Measurements from ENCODE around the gene SMAD2.

Gene SMAD2

GRCh38 chr18:47909484-47909883 is 21.0 kb downstream of the SMAD2 start:
- H3K9ac ChIP-seq (ENCODE audit: low read depth, low read length) = no peak overlapping the region
- H3K4me2 ChIP-seq (ENCODE audit: low read length) = no peak overlapping the region
- H3K9me3 ChIP-seq (replicated peaks; ENCODE audit: low read length) = peaks cover 4% of the 10 kb centered on the region
- no peaks in the 10 kb centered on the region for H3K27me3 ChIP-seq (ENCODE audit: control insufficient read depth, insufficient read depth, low read length)
- no peak overlapping the region for H3K4me3 ChIP-seq (ENCODE audit: low read length)
- peaks cover 3% of the 10 kb centered on the region for H3K4me1 ChIP-seq (ENCODE audit: control insufficient read depth, insufficient read depth, low read length)
- H3K36me3 ChIP-seq (ENCODE audit: insufficient read depth, low read length) = no peaks in the 10 kb centered on the region

- H3K36me3 ChIP-seq (ENCODE audit: insufficient read depth, low read length) = no peaks in the 10 kb centered on the region
- no peak overlapping the region for H3K4me3 ChIP-seq (ENCODE audit: low read length)
- H3K9me3 ChIP-seq (replicated peaks; ENCODE audit: low read length) = peaks cover 4% of the 10 kb centered on the region
- no peaks in the 10 kb centered on the region for H3K27me3 ChIP-seq (ENCODE audit: control insufficient read depth, insufficient read depth, low read length)
- H3K9ac ChIP-seq (ENCODE audit: low read depth, low read length) = no peak overlapping the region
- no peak overlapping the region for H3K4me2 ChIP-seq (ENCODE audit: low read length)
- peaks cover 3% of the 10 kb centered on the region for H3K4me1 ChIP-seq (ENCODE audit: control insufficient read depth, insufficient read depth, low read length)
These were observed 21.9 kb downstream of the SMAD2 start for GRCh38 chr18:47908592-47908991.

- Histone ChIP-seq H3K9ac (ENCODE audit: low read depth, low read length) (no peak overlapping the region), H3K27me3 (ENCODE audit: control insufficient read depth, insufficient read depth, low read length) (no peaks in the 10 kb centered on the region), H3K36me3 (ENCODE audit: insufficient read depth, low read length) (no peaks in the 10 kb centered on the region), H3K4me3 (ENCODE audit: low read length) (no peak overlapping the region), H3K9me3 (replicated peaks; ENCODE audit: low read length) (peaks cover 4% of the 10 kb centered on the region), H3K4me2 (ENCODE audit: low read length) (no peak overlapping the region), H3K4me1 (ENCODE audit: control insufficient read depth, insufficient read depth, low read length) (no peaks in the 10 kb centered on the region)
These were observed 24.1 kb downstream of the SMAD2 start for GRCh38 chr18:47906408-47906807.

- no peaks in the 10 kb centered on the region for H3K27me3 ChIP-seq (ENCODE audit: control insufficient read depth, insufficient read depth, low read length)
- H3K36me3 ChIP-seq (ENCODE audit: insufficient read depth, low read length) = no peaks in the 10 kb centered on the region
- H3K9me3 ChIP-seq (replicated peaks; ENCODE audit: low read length) = peaks cover 4% of the 10 kb centered on the region
- no peaks in the 10 kb centered on the region for H3K4me1 ChIP-seq (ENCODE audit: control insufficient read depth, insufficient read depth, low read length)
- H3K4me3 ChIP-seq (ENCODE audit: low read length) = no peak overlapping the region
- no peak overlapping the region for H3K9ac ChIP-seq (ENCODE audit: low read depth, low read length)
- no peak overlapping the region for H3K4me2 ChIP-seq (ENCODE audit: low read length)
These were observed 26.6 kb downstream of the SMAD2 start for GRCh38 chr18:47903809-47904208.

- Histone ChIP-seq H3K27me3 (ENCODE audit: control insufficient read depth, insufficient read depth, low read length) (no peaks in the 10 kb centered on the region), H3K4me1 (ENCODE audit: control insufficient read depth, insufficient read depth, low read length) (no peaks in the 10 kb centered on the region), H3K4me2 (ENCODE audit: low read length) (no peak overlapping the region), H3K4me3 (ENCODE audit: low read length) (no peak overlapping the region), H3K9ac (ENCODE audit: low read depth, low read length) (no peak overlapping the region), H3K9me3 (replicated peaks; ENCODE audit: low read length) (peaks cover 4% of the 10 kb centered on the region), H3K36me3 (ENCODE audit: insufficient read depth, low read length) (no peaks in the 10 kb centered on the region)
These were observed 28.7 kb downstream of the SMAD2 start for GRCh38 chr18:47901624-47902362.

GRCh38 chr18:47899107-47899840 is 31.2 kb downstream of the SMAD2 start:
- Histone ChIP-seq H3K4me2 (ENCODE audit: low read length) (no peak overlapping the region), H3K36me3 (ENCODE audit: insufficient read depth, low read length) (no peaks in the 10 kb centered on the region), H3K9ac (ENCODE audit: low read depth, low read length) (no peak overlapping the region), H3K9me3 (replicated peaks; ENCODE audit: low read length) (no peaks in the 10 kb centered on the region), H3K4me3 (ENCODE audit: low read length) (no peak overlapping the region), H3K4me1 (ENCODE audit: control insufficient read depth, insufficient read depth, low read length) (no peaks in the 10 kb centered on the region), H3K27me3 (ENCODE audit: control insufficient read depth, insufficient read depth, low read length) (no peaks in the 10 kb centered on the region)

- no peaks in the 10 kb centered on the region for H3K36me3 ChIP-seq (ENCODE audit: insufficient read depth, low read length)
- no peaks in the 10 kb centered on the region for H3K27me3 ChIP-seq (ENCODE audit: control insufficient read depth, insufficient read depth, low read length)
- H3K4me2 ChIP-seq (ENCODE audit: low read length) = no peak overlapping the region
- H3K4me1 ChIP-seq (ENCODE audit: control insufficient read depth, insufficient read depth, low read length) = no peaks in the 10 kb centered on the region
- no peaks in the 10 kb centered on the region for H3K9me3 ChIP-seq (replicated peaks; ENCODE audit: low read length)
- no peak overlapping the region for H3K9ac ChIP-seq (ENCODE audit: low read depth, low read length)
- H3K4me3 ChIP-seq (ENCODE audit: low read length) = no peak overlapping the region
These were observed 31.8 kb downstream of the SMAD2 start for GRCh38 chr18:47898696-47899095.

- H3K9me3 ChIP-seq (replicated peaks; ENCODE audit: low read length) = no peaks in the 10 kb centered on the region
- no peaks in the 10 kb centered on the region for H3K36me3 ChIP-seq (ENCODE audit: insufficient read depth, low read length)
- no peak overlapping the region for H3K4me2 ChIP-seq (ENCODE audit: low read length)
- no peak overlapping the region for H3K4me3 ChIP-seq (ENCODE audit: low read length)
- H3K9ac ChIP-seq (ENCODE audit: low read depth, low read length) = no peak overlapping the region
- no peaks in the 10 kb centered on the region for H3K4me1 ChIP-seq (ENCODE audit: control insufficient read depth, insufficient read depth, low read length)
- H3K27me3 ChIP-seq (ENCODE audit: control insufficient read depth, insufficient read depth, low read length) = no peaks in the 10 kb centered on the region
These were observed 32.4 kb downstream of the SMAD2 start for GRCh38 chr18:47898055-47898454.

GRCh38 chr18:47895565-47896250 is 34.8 kb downstream of the SMAD2 start:
- peaks cover under 1% of the 10 kb centered on the region for H3K36me3 ChIP-seq (ENCODE audit: insufficient read depth, low read length)
- no peak overlapping the region for H3K4me2 ChIP-seq (ENCODE audit: low read length)
- H3K9me3 ChIP-seq (replicated peaks; ENCODE audit: low read length) = no peaks in the 10 kb centered on the region
- no peak overlapping the region for H3K9ac ChIP-seq (ENCODE audit: low read depth, low read length)
- H3K4me1 ChIP-seq (ENCODE audit: control insufficient read depth, insufficient read depth, low read length) = peaks cover 3% of the 10 kb centered on the region
- no peaks in the 10 kb centered on the region for H3K27me3 ChIP-seq (ENCODE audit: control insufficient read depth, insufficient read depth, low read length)
- no peak overlapping the region for H3K4me3 ChIP-seq (ENCODE audit: low read length)

GRCh38 chr18:47893939-47894699 is 36.3 kb downstream of the SMAD2 start:
- H3K36me3 ChIP-seq (ENCODE audit: insufficient read depth, low read length) = peaks cover 4% of the 10 kb centered on the region
- H3K4me1 ChIP-seq (ENCODE audit: control insufficient read depth, insufficient read depth, low read length) = peaks cover 3% of the 10 kb centered on the region
- H3K9me3 ChIP-seq (replicated peaks; ENCODE audit: low read length) = no peaks in the 10 kb centered on the region
- H3K4me2 ChIP-seq (ENCODE audit: low read length) = no peak overlapping the region
- no peak overlapping the region for H3K9ac ChIP-seq (ENCODE audit: low read depth, low read length)
- H3K27me3 ChIP-seq (ENCODE audit: control insufficient read depth, insufficient read depth, low read length) = no peaks in the 10 kb centered on the region
- H3K4me3 ChIP-seq (ENCODE audit: low read length) = no peak overlapping the region

- H3K9ac ChIP-seq (ENCODE audit: low read depth, low read length) = no peak overlapping the region
- H3K36me3 ChIP-seq (ENCODE audit: insufficient read depth, low read length) = peaks cover 4% of the 10 kb centered on the region
- H3K4me1 ChIP-seq (ENCODE audit: control insufficient read depth, insufficient read depth, low read length) = peaks cover 3% of the 10 kb centered on the region
- no peaks in the 10 kb centered on the region for H3K27me3 ChIP-seq (ENCODE audit: control insufficient read depth, insufficient read depth, low read length)
- H3K4me2 ChIP-seq (ENCODE audit: low read length) = no peak overlapping the region
- H3K9me3 ChIP-seq (replicated peaks; ENCODE audit: low read length) = no peaks in the 10 kb centered on the region
- H3K4me3 ChIP-seq (ENCODE audit: low read length) = no peak overlapping the region
These were observed 37.4 kb downstream of the SMAD2 start for GRCh38 chr18:47893047-47893446.

Data from skeletal muscle satellite cell (primary cell).